HEK293T (cell line): ENCODE results near the gene SOX13.

Source experiments
- FOXK2 ChIP-seq: fragments of 450-650 bp; IDR thresholded peaks from 2 replicates; pipeline ENCODE4 v1.6.1; 2016; ENCODE audit warnings: mild to moderate bottlenecking
- NFRKB ChIP-seq: fragments of 450-650 bp; IDR thresholded peaks from 2 replicates; pipeline ENCODE4 v1.6.1; 2016; ENCODE audit warnings: mild to moderate bottlenecking, moderate library complexity
- SUZ12 ChIP-seq: fragments of 450-650 bp; IDR thresholded peaks from 2 replicates; pipeline ENCODE4 v1.6.1; 2016; ENCODE audit warnings: mild to moderate bottlenecking
- TARDBP ChIP-seq: fragments of 450-650 bp; IDR thresholded peaks from 2 replicates; pipeline ENCODE4 v1.6.1; 2016

GRCh38 chr1:204080163-204080903 is 7.4 kb downstream of the SOX13 start:
- TF ChIP-seq FOXK2 (no peak), SUZ12 (no peak), TARDBP (no peak), NFRKB (no peak)
